UCSD-AML1 (cell line): ENCODE results near the gene FUT3.
A peak's percentile ranks its signal among the peaks of the same experiment; 100 is the strongest.
"Not testable (repeated sequence)": the region's sequence is repeated elsewhere in the genome, so short reads cannot be mapped to it uniquely, and the experiment has no call there.

Experiments
- DNase-seq: peaks from one replicate; lab custom pipeline; 2025; ENCODE audit not compliant: unreplicated experiment; lab: John Stamatoyannopoulos, UW

Gene FUT3

DNA sequence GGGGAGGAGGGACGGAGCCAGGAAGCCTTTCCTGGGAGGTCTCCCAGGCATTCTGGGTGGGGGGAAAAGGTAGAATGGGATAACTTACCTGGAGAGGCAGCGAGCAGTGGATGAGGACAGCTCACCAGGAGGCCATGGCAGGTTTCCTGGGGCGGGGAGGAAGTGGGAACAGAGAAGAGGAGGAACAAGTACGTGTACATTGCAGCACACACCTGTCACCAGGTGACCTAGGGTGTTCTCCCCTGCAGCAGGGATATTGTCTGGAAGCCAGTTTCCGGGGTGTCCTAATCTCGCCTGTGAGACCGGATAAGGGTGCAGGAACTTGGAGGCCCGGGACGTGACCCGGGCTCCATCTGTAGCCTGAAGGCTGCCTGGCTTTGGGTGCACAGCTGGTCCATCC, at the start of gene FUT3:
Gene FUT3, minus strand, starts transcription at position 148 of the 400 bp plus-strand sequence.
- DNase-seq: no peak

DNA sequence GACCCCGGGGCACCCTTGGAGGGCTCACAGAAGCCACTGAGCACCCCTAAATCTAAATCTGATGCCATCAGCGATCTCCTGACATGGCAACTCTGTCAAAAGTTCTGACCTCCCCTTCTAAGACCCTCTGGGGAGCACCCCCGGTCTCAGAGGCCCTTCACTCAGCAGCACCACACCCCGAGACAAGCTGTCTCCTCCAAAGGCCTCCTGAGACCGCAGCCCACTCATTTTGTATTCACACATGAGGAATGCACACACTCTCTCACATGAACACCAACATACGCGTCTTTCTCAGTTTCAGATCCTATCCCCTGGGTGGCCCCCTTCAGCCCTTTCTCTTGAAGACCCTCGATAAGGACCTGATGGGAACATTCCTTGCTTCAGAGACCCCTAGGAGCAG, 49.7 kb upstream of the FUT3 start:
- DNase-seq: no peak

DNA sequence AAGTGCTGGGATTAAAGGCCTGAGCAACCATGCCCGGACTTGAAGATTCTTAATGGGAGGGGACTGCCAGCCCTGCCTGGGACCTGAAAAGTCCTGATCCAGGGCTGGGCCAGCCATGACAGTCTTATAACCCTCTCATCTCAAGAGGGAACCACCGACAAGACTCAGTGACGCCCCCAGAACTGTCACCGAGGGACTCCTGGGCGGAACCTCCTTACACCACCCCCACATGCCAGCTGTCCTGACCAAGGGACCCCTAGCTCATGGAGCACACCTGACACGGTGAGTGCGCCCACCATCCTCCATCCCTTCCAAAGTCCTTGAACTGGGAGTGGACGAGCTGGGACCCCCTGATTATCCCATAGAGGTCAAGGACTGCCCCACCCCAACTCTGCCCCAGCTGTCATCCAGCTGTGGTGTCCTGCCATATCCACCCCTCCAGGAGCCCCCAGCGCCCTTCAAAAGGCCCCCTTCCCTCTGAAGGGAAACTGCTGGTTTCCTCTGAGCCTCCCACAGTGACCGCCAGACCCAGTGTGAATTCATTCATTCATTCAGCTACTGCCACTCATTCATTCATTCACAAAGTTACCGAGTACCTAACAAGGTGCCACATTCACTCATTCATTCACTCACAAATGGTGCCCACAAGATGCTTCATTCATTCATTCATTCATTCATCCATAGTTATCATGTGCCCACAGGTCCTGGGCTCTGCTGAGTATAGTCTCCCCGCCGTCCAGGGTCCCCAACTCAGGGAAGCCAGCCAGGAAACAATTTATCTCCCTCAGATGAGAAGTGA, 48.7 kb upstream of the FUT3 start:
- no peak for DNase-seq

DNA sequence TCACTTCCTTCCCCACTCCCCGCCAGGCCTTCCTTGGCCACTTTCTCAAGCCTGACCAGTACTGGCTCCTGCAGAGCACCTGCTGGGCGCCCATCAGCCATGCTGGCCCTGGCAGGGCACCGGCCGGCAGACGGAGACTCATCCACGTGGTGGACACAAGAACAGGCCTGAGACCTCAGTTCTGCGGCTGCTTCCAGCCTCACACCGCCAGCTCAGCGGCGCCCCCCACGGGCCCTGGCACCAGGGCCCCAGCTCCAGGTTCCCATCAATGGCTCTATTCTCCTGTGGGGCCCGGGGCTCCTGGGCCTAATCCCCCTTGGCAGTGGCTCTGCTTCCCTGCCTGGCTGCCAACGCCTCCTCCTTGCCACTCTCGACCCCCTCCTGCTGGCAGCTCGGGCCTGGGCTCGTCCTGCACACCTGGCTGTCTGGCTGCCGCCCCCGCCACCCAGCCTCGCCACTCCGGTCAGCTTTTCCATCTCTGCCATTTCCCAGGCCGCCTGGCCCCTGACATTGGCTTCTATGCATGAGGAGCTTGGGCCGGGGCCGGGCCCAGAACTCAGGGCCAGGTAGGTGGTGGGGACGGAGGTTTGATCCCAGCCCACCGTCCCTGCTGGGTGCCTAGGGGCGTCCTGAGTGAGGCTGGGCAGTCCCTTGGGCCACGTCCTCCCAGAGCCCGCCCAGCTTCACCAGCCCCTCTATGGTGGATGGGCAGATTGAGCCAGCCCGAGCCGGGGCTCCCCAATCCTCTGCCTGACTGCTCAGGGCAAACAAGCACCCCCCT, 46.1 kb upstream of the FUT3 start:
- no peak for DNase-seq

DNA sequence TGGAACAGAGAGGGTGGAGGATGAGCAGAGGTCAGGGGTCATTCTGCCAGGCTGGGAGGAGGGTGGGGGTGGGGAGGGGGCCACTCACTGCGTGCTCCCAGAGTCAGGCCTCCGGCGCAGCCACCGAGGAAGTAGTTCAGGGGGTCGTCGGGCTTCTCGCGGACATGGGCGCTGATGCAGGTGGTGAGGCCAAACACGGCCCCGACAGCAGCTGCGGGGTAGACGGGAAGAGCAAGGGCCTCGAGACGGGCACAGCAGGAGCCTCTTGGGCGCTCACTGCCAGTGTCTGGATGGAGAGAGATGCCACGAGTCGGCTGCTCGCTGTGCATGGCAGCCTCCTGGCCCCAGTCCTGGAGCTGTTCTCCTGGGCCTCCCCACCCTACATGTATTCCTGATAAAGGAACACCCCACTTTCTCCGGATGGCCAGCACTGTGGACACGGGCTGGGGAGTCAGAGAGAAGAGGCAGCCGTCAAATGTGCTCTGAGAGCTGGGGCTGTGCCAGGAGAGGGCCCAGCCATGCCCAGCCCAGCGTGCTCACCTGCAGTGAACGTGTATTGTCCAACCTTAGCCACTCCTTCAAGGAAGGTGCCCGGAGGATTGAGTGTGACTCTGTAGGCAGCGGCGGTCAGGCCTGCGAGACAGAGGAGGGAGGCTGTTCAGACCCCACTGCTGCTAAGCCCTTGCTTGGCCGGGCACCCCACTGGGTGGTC, 45.3 kb upstream of the FUT3 start:
- no peak for DNase-seq

DNA sequence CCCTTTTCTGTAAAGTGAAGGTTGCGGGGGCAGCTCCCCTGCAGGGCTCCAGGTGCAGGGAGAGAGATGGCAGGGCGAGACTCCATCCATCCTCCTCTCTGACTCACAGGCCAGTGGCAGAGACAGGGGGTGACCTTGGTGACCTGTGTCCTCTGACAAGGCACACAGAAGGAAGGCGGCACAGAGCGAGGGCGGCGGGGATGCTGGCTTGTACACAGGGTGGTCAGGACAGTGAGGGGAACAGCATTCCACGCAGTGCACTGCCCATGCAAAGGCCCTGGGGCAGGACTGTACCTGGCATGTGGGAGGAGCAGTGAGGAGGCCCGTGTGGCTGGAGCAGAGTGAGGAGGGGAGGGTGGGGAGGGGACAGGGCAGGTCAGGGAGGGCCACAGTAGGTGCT, 44.6 kb upstream of the FUT3 start:
- DNase-seq: no peak

DNA sequence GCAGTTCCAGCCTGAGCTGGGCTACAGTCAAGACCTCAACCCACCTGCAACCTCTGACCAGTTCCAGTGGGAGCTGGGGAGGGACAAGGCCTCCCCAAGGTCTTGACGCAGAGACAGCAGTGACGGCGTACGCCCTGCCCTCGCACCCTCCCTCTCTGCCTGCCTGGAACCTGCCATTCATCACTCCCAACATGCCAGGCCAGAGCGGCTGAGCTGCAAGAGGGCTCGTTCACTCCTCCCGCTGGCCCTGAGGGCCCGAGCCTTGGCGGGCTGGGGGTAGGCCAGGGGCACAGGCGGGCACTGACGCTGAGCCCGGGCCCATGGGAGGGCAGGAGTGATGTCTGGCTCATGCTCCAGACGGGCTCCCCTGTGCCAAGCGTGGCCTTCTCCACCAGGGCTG, 44.2 kb upstream of the FUT3 start:
- no peak for DNase-seq

DNA sequence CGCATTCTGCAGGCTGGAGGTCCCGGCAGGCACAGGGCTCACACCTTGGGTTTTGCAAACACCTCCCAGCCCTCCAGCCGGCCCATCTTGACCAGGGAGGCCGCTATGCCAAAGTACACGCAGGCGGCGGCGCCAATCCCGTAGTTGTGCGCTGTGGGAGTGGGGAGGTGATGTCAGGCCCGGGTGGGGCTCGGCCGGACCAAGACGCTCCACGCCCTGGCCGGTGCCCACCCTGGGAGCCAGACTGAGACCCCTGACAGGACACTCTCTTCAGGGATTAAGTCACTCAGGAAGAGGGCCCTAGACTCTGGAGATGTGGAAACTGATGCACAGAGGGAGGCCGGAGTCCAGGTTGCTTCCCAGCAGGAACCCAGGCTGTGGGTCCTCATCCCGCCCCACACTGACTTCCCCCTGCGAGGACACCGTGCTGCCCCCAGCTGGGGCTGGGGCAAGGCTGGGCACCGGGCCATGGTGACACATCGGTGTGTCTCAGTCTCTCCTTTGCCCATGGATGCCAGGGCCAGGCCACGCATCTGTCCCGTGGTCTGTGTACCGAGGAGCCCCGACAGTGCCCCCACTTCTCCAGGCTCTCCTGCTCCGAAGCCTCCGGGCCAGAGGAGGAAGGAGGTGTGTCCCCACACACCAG, 43.6 kb upstream of the FUT3 start:
- DNase-seq: no peak

DNA sequence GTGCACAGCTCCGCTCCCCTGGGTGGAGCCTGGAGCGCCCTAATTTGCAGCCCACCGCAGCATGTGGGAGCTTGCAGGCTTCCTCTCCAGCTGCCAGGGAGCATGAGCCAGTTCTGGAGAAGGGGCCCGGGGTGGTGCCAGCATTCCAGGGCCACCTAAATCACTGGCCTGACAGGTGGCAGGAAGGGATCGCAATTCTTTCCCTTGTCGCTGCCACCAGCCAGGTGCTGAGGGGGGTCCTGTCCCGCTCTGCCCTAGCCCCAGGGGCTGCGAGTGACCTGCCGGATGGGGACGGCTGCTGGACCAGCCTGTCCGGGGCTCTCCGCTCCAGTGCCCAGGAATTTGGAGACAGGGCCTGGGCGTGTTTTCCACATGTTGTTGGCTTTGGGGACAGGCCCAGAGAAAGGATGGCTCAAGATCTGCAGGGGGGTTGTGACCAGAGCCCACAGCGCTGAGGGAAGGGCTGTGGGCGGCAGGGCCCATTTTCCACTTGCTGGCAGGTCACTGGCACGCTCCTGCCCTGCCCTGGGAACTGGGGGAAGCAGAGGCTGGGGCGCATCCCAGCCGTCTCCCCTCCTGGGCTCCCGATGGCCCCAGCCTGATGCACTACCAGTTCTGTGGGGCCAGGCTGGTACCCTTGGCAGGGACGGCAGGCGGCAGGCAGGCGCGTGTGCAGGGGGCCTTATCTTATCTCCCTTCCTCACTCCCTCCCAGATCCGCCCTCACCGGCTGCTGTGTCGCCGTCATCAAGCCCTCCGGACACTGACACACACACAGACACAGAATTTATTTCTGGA, 42.9 kb upstream of the FUT3 start:
- peak; percentile 35 for DNase-seq

DNA sequence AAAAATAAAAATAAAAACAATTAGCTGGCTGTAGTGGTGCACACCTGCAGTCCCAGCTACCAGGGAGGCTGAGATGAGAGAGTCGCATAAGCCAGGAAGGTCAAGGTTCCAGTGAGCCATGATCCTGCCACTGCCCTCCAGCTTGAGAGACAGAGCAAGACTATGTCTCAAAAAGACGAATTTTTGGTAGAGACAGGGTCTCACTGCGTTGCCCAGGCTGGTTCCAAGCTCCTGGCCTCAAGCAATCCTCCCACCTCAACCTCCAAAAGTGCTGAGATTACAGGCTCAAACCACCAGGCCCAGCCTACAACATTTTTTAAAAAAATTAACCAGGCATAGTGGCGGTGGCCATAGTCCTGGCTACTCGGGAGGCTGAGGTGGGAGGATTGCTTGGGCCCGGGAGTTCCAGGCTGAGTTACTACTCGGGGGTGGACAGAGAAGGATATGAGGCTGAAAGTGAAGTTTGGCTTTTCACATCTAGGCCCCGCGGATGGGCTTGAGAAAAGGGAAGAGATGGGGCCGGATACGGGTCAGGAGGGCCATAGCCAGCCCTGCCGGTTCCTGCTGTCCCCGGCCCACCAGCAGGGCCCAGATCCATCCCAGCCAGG, 42.2 kb upstream of the FUT3 start:
- DNase-seq: no peak

DNA sequence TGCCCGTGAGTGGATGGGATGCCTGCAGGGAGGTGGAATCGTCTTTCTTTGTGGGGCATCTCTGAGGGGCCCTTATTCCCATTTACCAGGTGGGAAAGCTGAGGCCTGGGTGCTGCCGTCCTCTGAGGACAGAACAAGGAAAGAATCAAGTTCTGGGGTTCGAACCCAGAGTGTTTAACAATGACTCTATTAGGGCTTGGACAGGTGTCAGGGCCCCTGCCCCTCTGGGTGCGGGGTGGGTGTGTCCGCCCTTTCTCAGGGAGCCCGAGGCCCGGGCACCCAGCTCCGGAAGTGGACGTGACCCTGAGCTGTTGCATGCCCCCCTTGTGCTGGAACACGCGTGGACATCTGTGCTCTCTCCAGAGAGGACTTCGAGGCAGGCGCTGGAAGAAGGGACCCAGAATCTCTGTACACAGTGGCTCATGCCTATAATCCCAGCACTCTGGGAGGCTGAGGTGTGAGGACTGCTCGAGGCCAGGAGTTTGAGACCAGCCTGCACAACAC, 41.6 kb upstream of the FUT3 start:
- no peak for DNase-seq

DNA sequence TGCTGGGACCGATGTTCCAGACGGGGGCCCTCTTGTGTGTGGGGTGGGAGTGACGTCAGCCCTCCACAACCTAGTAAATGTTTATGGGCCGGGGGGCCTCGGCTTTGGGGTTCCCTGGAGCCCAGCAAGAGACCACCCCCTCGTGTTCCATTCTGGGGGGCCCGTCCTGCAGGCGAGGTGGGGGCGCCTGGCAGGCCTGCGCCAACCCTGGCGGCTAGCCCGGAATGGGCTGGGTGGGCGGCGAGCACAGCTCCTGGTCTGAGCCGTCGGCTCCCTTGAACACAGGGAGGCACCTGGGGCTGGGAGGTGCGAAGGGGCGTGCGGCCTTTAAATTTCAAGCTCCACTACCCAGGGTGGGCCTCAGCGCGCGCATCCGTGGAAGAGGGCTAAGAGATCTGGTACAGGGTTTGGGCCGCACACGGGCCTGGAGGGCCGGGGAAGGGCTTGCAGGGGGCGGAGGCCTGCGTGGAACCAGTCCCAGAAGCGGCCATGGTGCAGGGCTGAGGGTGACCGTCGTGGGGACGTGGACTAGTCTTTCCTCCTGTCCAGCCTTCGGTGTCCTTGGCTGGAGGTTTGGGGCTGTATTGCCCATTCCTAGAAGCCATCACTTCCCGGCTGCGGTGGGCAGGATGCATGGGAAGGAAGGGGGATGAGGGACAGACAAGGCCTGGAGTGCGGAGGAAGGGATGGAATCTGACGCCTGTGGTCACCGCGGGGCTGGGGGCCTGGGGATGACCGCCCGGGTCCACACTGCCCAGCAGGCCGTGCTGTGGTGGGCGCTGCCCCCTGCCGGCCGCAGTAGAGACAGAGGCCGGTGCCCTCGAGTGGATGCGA, 40.9 kb upstream of the FUT3 start:
- DNase-seq: peak; percentile 30

DNA sequence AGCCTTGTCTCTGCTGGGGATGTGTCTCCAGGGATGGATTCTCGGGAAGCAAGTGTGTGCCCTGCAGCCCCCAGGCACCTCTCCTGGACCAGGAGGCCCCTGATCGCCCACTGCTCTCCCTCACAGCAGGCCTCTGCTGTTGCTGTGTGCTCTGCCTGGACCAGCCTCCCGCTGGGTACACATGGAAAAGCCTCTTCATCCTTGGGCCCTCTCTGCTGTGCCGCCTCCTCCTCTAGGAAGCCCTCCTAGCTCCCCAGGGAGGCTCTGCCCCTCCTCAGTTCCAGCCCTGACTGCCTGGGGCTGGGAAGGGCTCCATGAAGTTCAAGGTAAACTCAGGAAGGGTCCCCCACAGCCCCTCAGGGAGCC, 40.3 kb upstream of the FUT3 start:
- no peak for DNase-seq

DNA sequence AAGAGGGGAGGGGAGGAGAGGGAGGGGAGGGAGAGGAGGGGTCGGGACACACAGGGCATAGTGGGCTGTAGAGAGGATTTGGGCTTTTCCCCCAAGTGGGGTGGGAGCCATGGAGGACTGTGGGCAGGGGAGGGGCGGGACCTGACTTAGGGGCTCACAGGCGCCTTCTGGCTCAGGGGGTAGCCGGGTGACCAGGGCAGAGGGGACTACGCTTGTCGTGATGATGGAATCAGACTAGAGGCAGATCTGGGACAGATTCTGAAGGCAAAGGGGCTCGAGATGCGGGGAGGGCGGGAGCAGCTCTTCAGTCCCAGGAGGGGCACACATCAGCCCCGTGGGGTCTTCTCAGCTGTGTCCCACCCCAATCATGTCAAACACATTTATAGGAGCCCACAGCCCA, 38.9 kb upstream of the FUT3 start:
- DNase-seq: no peak

DNA sequence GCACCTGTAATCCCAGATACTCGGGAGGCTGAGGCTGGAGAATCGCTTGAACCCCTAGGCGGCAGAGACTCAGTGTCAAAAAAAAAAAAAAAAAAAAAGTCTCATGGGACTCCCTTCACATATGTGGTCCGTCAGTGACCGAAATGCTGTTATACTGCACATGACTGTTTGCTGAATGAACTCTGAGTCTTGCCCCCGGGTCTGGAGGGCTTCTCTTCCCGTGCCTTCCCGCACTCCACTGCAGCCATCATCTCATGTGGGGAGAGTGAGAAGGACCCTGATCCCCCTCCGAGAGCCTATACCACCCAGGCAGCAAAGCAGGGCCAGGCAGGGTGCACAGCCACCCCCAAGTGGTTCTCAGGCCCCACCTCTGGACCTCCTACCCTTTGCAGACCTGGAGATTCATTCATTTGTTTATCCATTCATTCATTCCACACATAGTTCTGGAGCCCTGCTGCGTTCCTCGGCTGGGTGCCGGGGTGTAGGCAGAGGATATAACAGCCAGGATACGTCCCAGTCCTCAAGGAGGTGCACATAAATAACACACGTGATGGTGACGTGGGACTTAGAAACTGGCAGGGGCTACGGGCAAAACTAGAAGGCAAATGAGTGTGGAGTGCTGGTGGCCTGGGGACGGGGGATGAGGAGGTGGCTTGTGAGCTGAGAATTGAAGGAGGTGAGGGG, 38.2 kb upstream of the FUT3 start:
- no peak for DNase-seq

DNA sequence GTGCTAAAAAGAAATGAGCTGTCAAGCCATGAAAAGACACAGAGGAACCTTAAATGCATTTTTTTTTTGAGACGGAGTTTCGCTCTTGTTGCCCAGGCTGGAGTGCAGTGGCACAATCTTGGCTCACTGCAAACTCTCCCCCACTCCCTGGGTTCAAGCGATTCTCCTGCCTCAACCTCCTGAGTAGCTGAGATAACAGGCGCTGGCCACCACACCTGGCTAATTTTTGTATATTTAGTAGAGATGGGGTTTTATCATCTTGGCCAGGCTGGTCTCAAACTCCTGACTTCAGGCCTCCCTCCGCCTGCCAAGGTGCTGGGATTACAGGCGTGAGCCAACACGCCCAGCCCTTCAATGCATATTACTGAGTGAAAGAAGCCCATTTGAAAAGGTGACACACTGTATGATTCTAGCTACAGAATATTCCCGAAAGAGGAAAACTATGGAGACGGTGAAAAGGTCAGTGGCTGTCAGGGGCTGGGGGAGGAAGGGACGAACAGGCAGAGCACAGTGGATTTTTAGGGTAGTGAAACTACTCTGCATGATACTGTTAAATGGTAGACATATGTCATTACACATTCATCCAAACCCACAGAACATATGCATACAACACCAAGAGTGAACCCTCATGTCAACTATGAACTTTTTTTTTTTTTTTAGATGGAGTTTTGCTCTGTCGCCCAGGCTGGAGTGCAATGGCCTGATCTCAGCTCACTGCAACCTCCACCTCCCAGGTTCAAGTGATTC, 33.0 kb upstream of the FUT3 start:
- DNase-seq: not testable (repeated sequence)

DNA sequence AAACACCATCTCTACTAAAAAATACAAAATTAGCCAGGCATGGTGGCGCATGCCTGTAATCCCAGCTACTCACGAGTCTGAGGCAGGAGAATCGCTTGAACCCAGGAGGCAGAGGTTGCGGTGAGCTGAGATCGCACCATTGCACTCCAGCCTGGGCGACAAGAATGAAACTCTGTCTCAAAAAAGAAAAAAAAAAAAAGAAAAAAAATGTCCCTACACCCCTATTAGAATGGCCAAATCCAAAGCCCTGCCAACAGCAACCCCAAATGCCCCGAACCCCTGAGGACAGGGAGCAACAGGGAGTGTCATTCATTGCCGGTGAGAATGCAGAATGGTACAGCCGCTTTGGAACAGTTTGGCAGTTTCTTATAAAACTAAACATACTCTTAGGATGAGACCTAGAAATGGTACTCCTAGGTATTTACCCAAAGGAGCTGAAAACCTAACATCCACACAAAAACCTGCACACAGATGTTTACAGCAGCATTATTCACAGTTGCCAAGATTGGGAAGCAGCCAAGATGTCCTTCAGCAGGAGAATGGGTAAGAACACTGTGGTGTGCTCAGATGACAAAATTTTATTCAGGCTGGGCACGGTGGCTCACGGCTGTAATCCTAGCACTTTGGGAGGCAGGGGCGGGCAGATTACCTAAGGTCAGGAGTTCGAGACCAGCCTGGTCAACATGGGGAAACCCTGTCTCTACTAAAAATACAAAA, 32.1 kb upstream of the FUT3 start:
- DNase-seq: not testable (repeated sequence)
